Measurements from ENCODE around the gene EPM2A.
"Not testable (repeated sequence)": the region's sequence is repeated elsewhere in the genome, so short reads cannot be mapped to it uniquely, and the experiment has no call there.

EPM2A gene

DNA sequence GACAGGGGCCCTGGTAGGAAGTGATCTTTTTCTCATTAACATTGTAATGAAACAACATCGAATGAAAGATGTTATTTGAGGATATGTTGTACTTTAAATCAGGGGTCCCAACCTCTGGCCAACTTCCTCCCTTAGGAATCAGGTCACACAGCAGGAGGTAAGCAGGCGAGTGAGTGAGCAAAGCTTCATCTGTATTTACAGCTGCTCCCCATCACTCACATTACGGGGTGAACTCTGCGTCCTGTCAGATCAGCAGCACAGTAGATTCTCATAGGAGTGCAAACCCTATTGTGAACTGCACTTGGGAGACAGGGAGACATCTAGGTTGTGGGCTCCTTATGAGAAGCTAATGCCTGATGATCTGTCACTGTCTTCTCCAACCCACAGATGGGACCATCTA lies 19.9 kb downstream of the EPM2A start:
- Histone ChIP-seq H3K27me3 (ENCODE audit: control insufficient read depth, insufficient read depth, low read length, poor library complexity, severe bottlenecking) (no peaks in the 10 kb centered on the region), H3K9me3 (ENCODE audit: control insufficient read depth, low read length) (no peaks in the 10 kb centered on the region), H3K27ac (ENCODE audit: insufficient read depth, low read depth, low read length, poor library complexity, severe bottlenecking) (no peak overlapping the region), H3K36me3 (ENCODE audit: control insufficient read depth, insufficient read depth, low read length) (no peaks in the 10 kb centered on the region), H3K4me1 (ENCODE audit: control insufficient read depth, insufficient read depth, low read length) (no peaks in the 10 kb centered on the region), H3K4me3 (ENCODE audit: insufficient read depth, low read depth, low read length) (no peak overlapping the region)
- WGBS, 2 experiments = 88 to 95% methylated on average over 4 of the region's 4 CpGs

GRCh38 chr6:145714731-145715130 lies 20.6 kb downstream of the EPM2A start:
- Histone ChIP-seq H3K36me3 (ENCODE audit: control insufficient read depth, insufficient read depth, low read length) (no peaks in the 10 kb centered on the region), H3K4me1 (ENCODE audit: control insufficient read depth, insufficient read depth, low read length) (no peaks in the 10 kb centered on the region), H3K9me3 (ENCODE audit: control insufficient read depth, low read length) (no peaks in the 10 kb centered on the region), H3K4me3 (ENCODE audit: insufficient read depth, low read depth, low read length) (no peak overlapping the region), H3K27ac (ENCODE audit: insufficient read depth, low read depth, low read length, poor library complexity, severe bottlenecking) (no peak overlapping the region), H3K27me3 (ENCODE audit: control insufficient read depth, insufficient read depth, low read length, poor library complexity, severe bottlenecking) (no peaks in the 10 kb centered on the region)
- WGBS, 2 experiments = 79 to 97% methylated on average over 2 of the region's 2 CpGs

DNA sequence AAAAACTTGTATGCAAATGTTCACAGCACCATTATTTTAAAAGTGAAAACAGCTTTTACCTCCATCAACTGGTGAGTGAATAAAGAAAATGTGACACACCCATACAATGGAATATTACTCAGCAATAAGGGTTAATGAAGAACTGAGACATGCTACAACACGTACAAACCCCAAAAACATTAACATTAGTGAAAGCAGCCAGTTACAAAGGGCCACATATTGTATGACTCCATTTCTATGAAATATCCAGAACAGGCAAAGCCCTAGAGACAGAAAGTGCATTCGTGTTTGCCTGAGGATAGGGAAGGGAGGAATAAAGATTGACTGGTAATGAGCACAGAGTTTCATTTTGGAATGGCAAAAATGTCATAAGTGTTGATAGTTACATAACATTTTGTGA lies 21.5 kb downstream of the EPM2A start:
- no peaks in the 10 kb centered on the region for H3K4me1 ChIP-seq (ENCODE audit: control insufficient read depth, insufficient read depth, low read length)
- H3K27ac ChIP-seq (ENCODE audit: insufficient read depth, low read depth, low read length, poor library complexity, severe bottlenecking) = no peak overlapping the region
- H3K36me3 ChIP-seq (ENCODE audit: control insufficient read depth, insufficient read depth, low read length) = no peaks in the 10 kb centered on the region
- H3K4me3 ChIP-seq (ENCODE audit: insufficient read depth, low read depth, low read length) = no peak overlapping the region
- H3K9me3 ChIP-seq (ENCODE audit: control insufficient read depth, low read length) = no peaks in the 10 kb centered on the region
- 83 to 97% methylated on average over 2 of the region's 2 CpGs for WGBS, 2 experiments
- no peaks in the 10 kb centered on the region for H3K27me3 ChIP-seq (ENCODE audit: control insufficient read depth, insufficient read depth, low read length, poor library complexity, severe bottlenecking)

GRCh38 chr6:145711372-145711771 lies 23.9 kb downstream of the EPM2A start:
- Histone ChIP-seq H3K27me3 (ENCODE audit: control insufficient read depth, insufficient read depth, low read length, poor library complexity, severe bottlenecking) (no peaks in the 10 kb centered on the region), H3K4me1 (ENCODE audit: control insufficient read depth, insufficient read depth, low read length) (no peaks in the 10 kb centered on the region), H3K27ac (ENCODE audit: insufficient read depth, low read depth, low read length, poor library complexity, severe bottlenecking) (no peak overlapping the region), H3K9me3 (ENCODE audit: control insufficient read depth, low read length) (no peaks in the 10 kb centered on the region), H3K4me3 (ENCODE audit: insufficient read depth, low read depth, low read length) (no peak overlapping the region), H3K36me3 (ENCODE audit: control insufficient read depth, insufficient read depth, low read length) (no peaks in the 10 kb centered on the region)

DNA sequence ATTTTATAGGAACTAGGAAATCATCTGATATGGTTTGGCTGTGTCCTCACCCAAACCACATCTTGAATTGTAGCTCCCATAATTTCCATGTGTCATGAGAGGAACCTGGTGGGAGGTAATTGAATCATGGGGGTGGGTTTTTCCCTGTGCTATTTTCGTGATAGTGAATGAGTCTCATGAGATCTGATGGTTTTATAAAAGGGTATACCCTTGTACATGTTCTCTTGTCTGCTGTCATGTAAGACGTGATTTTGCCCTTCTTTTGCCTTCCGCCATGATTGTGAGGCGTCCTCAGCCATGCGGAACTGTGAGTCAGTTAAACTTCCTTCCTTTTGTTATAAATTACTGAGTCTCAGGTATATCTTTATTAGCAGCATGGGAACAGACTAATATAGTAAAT lies 27.9 kb downstream of the EPM2A start:
- no peaks in the 10 kb centered on the region for H3K36me3 ChIP-seq (ENCODE audit: control insufficient read depth, insufficient read depth, low read length)
- H3K27ac ChIP-seq (ENCODE audit: insufficient read depth, low read depth, low read length, poor library complexity, severe bottlenecking) = no peak overlapping the region
- no peaks in the 10 kb centered on the region for H3K9me3 ChIP-seq (ENCODE audit: control insufficient read depth, low read length)
- no peak overlapping the region for H3K4me3 ChIP-seq (ENCODE audit: insufficient read depth, low read depth, low read length)
- no peaks in the 10 kb centered on the region for H3K27me3 ChIP-seq (ENCODE audit: control insufficient read depth, insufficient read depth, low read length, poor library complexity, severe bottlenecking)
- no peaks in the 10 kb centered on the region for H3K4me1 ChIP-seq (ENCODE audit: control insufficient read depth, insufficient read depth, low read length)
- WGBS, 2 experiments = 92 to 99% methylated on average over 5 of the region's 5 CpGs

GRCh38 chr6:145705561-145705960 lies 29.8 kb downstream of the EPM2A start:
- Histone ChIP-seq H3K4me3 (ENCODE audit: insufficient read depth, low read depth, low read length) (no peak overlapping the region), H3K9me3 (ENCODE audit: control insufficient read depth, low read length) (no peaks in the 10 kb centered on the region), H3K36me3 (ENCODE audit: control insufficient read depth, insufficient read depth, low read length) (no peaks in the 10 kb centered on the region), H3K4me1 (ENCODE audit: control insufficient read depth, insufficient read depth, low read length) (no peaks in the 10 kb centered on the region), H3K27ac (ENCODE audit: insufficient read depth, low read depth, low read length, poor library complexity, severe bottlenecking) (no peak overlapping the region), H3K27me3 (ENCODE audit: control insufficient read depth, insufficient read depth, low read length, poor library complexity, severe bottlenecking) (no peaks in the 10 kb centered on the region)
- 67 to 93% methylated on average over 1 to 2 of the region's 2 CpGs for WGBS, 2 experiments

- H3K27me3 ChIP-seq (ENCODE audit: control insufficient read depth, insufficient read depth, low read length, poor library complexity, severe bottlenecking) = no peaks in the 10 kb centered on the region
- WGBS, 2 experiments = 73 to 79% methylated on average over 1 to 3 of the region's 3 CpGs
- H3K36me3 ChIP-seq (ENCODE audit: control insufficient read depth, insufficient read depth, low read length) = no peaks in the 10 kb centered on the region
- H3K4me3 ChIP-seq (ENCODE audit: insufficient read depth, low read depth, low read length) = no peak overlapping the region
- no peak overlapping the region for H3K27ac ChIP-seq (ENCODE audit: insufficient read depth, low read depth, low read length, poor library complexity, severe bottlenecking)
- H3K4me1 ChIP-seq (ENCODE audit: control insufficient read depth, insufficient read depth, low read length) = no peaks in the 10 kb centered on the region
- no peaks in the 10 kb centered on the region for H3K9me3 ChIP-seq (ENCODE audit: control insufficient read depth, low read length)
These were observed 31.1 kb downstream of the EPM2A start for GRCh38 chr6:145704143-145704781.

GRCh38 chr6:145699462-145699861 lies 35.9 kb downstream of the EPM2A start:
- Histone ChIP-seq H3K36me3 (ENCODE audit: control insufficient read depth, insufficient read depth, low read length) (no peaks in the 10 kb centered on the region), H3K27ac (ENCODE audit: insufficient read depth, low read depth, low read length, poor library complexity, severe bottlenecking) (no peak overlapping the region), H3K9me3 (ENCODE audit: control insufficient read depth, low read length) (peaks cover 2% of the 10 kb centered on the region), H3K4me1 (ENCODE audit: control insufficient read depth, insufficient read depth, low read length) (no peaks in the 10 kb centered on the region), H3K4me3 (ENCODE audit: insufficient read depth, low read depth, low read length) (no peak overlapping the region), H3K27me3 (ENCODE audit: control insufficient read depth, insufficient read depth, low read length, poor library complexity, severe bottlenecking) (no peaks in the 10 kb centered on the region)

DNA sequence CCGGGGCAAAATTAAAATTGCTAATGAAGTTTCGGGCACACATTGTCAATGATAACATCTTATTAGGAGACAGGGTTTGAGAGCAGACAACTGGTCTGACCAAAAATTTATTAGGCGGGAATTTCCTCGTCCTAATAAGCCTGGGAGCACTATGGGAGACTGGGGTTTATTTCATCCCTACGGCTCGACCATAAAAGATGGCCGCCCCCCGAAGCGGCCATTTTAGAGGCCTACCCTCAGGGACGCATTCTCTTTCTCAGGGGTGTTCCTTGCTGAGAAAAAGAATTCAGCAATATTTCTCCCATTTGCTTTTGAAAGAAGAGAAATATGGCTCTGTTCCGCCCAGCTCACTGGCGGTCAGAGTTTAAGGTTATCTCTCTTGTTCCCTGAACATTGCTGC lies 37.9 kb downstream of the EPM2A start:
- not testable (repeated sequence) for H3K27ac ChIP-seq (ENCODE audit: insufficient read depth, low read depth, low read length, poor library complexity, severe bottlenecking); H3K36me3 ChIP-seq (ENCODE audit: control insufficient read depth, insufficient read depth, low read length); H3K4me3 ChIP-seq (ENCODE audit: insufficient read depth, low read depth, low read length); H3K4me1 ChIP-seq (ENCODE audit: control insufficient read depth, insufficient read depth, low read length); H3K9me3 ChIP-seq (ENCODE audit: control insufficient read depth, low read length); H3K27me3 ChIP-seq (ENCODE audit: control insufficient read depth, insufficient read depth, low read length, poor library complexity, severe bottlenecking)
- 93 to 95% methylated on average over 12 of the region's 12 CpGs for WGBS, 2 experiments

- Histone ChIP-seq H3K27ac (ENCODE audit: insufficient read depth, low read depth, low read length, poor library complexity, severe bottlenecking) (no peak overlapping the region), H3K36me3 (ENCODE audit: control insufficient read depth, insufficient read depth, low read length) (no peaks in the 10 kb centered on the region), H3K4me3 (ENCODE audit: insufficient read depth, low read depth, low read length) (no peak overlapping the region), H3K4me1 (ENCODE audit: control insufficient read depth, insufficient read depth, low read length) (no peaks in the 10 kb centered on the region), H3K27me3 (ENCODE audit: control insufficient read depth, insufficient read depth, low read length, poor library complexity, severe bottlenecking) (no peaks in the 10 kb centered on the region), H3K9me3 (ENCODE audit: control insufficient read depth, low read length) (peaks cover 2% of the 10 kb centered on the region)
- 92 to 94% methylated on average over 4 of the region's 4 CpGs for WGBS, 2 experiments
These were observed 41.1 kb downstream of the EPM2A start for GRCh38 chr6:145694083-145694737.
